SK-N-SH treated with all-trans-retinoic acid at 6 μM for 48 hours (cell line): ENCODE results near the gene LRBA.

Experiments used
- ATAC-seq: fragments of 200-7000 bp; cut with Tn5 transposase; 3 replicates; pipeline ENCODE4 v1.9.1; 2020; ENCODE audit warnings: mild to moderate bottlenecking, moderate library complexity
- BACH2 ChIP-seq: fragments of 250-450 bp; sonication (Bioruptor Pico); IDR thresholded peaks from 2 replicates; pipeline ENCODE4 v1.9.0; 2021; ENCODE audit warnings: mild to moderate bottlenecking, borderline replicate concordance
- ESRRG ChIP-seq: fragments of 250-450 bp; sonication (Bioruptor Pico); IDR thresholded peaks from 2 replicates; pipeline ENCODE4 v1.6.1; 2021; ENCODE audit warnings: mild to moderate bottlenecking
- GLIS3 ChIP-seq: fragments of 250-450 bp; sonication (Bioruptor Pico); IDR thresholded peaks from 2 replicates; pipeline ENCODE4 v1.5.0; 2020; ENCODE audit warnings: mild to moderate bottlenecking, moderate library complexity
- ISL1 ChIP-seq: fragments of 250-450 bp; sonication (Bioruptor Pico); IDR thresholded peaks from 2 replicates; pipeline ENCODE4 v2.1.2; 2022; ENCODE audit warnings: mild to moderate bottlenecking, moderate library complexity
- OSR1 ChIP-seq: fragments of 250-450 bp; sonication (Bioruptor Pico); IDR thresholded peaks from 2 replicates; pipeline ENCODE4 v1.8.0; 2022; ENCODE audit warnings: moderate library complexity, mild to moderate bottlenecking, inconsistent platforms
- PPARA ChIP-seq: fragments of 250-450 bp; sonication (Bioruptor Pico); IDR thresholded peaks from 2 replicates; pipeline ENCODE4 v1.5.0; 2020; ENCODE audit warnings: mild to moderate bottlenecking, borderline replicate concordance
- RARB ChIP-seq: fragments of 250-450 bp; sonication (Bioruptor Pico); IDR thresholded peaks from 2 replicates; pipeline ENCODE4 v1.8.0; 2021; ENCODE audit warnings: mild to moderate bottlenecking, moderate library complexity
- SNAI2 ChIP-seq: fragments of 250-450 bp; sonication (Bioruptor Pico); IDR thresholded peaks from 2 replicates; pipeline ENCODE4 v1.5.0; 2020; ENCODE audit warnings: mild to moderate bottlenecking, moderate library complexity
- TOX ChIP-seq: fragments of 250-450 bp; sonication (Bioruptor Pico); IDR thresholded peaks from 2 replicates; pipeline ENCODE4 v1.8.0; 2021; ENCODE audit warnings: mild to moderate bottlenecking, moderate library complexity, borderline replicate concordance
- ZFP3 ChIP-seq: fragments of 250-450 bp; sonication (Bioruptor Pico); IDR thresholded peaks from 2 replicates; pipeline ENCODE4 v1.5.0; 2020; ENCODE audit warnings: mild to moderate bottlenecking, moderate library complexity
- ZNF565 ChIP-seq: fragments of 450-650 bp; formaldehyde crosslinking; conservative IDR thresholded peaks from 2 replicates; pipeline ENCODE4 v1.5.0; 2020; ENCODE audit warnings: low read depth, mild to moderate bottlenecking, moderate library complexity
- ZNF70 ChIP-seq: fragments of 450-650 bp; formaldehyde crosslinking; IDR thresholded peaks from 2 replicates; pipeline ENCODE4 v1.5.0; 2020; ENCODE audit warnings: mild to moderate bottlenecking, moderate library complexity
- ZNF8 ChIP-seq: fragments of 450-650 bp; formaldehyde crosslinking; IDR thresholded peaks from 2 replicates; pipeline ENCODE4 v1.5.0; 2020; ENCODE audit warnings: mild to moderate bottlenecking, moderate library complexity
- TF ChIP-seq, protein P1 (sequence below): fragments of 250-450 bp; sonication (Bioruptor Pico); IDR thresholded peaks from 2 replicates; pipeline ENCODE4 v1.5.0; 2020; ENCODE audit warnings: mild to moderate bottlenecking, moderate library complexity
- TF ChIP-seq, protein P2 (sequence below): fragments of 250-450 bp; sonication (Bioruptor Pico); IDR thresholded peaks from 2 replicates; pipeline ENCODE4 v1.8.0; 2020; ENCODE audit warnings: mild to moderate bottlenecking, moderate library complexity, borderline replicate concordance
- TF ChIP-seq, protein P3 (sequence below): fragments of 250-450 bp; sonication (Bioruptor Pico); IDR thresholded peaks from 2 replicates; pipeline ENCODE4 v1.5.1; 2020; ENCODE audit warnings: low read depth, mild to moderate bottlenecking, moderate library complexity
- TF ChIP-seq, protein P4 (sequence below): fragments of 250-450 bp; sonication (Bioruptor Pico); IDR thresholded peaks from 2 replicates; pipeline ENCODE4 v1.5.1; 2021; ENCODE audit warnings: mild to moderate bottlenecking, moderate library complexity
- TF ChIP-seq, protein P5 (sequence below): fragments of 250-450 bp; sonication (Bioruptor Pico); IDR thresholded peaks from 2 replicates; pipeline ENCODE4 v1.8.0; 2021; ENCODE audit warnings: low read depth, mild to moderate bottlenecking, moderate library complexity, borderline replicate concordance

The LRBA gene

DNA sequence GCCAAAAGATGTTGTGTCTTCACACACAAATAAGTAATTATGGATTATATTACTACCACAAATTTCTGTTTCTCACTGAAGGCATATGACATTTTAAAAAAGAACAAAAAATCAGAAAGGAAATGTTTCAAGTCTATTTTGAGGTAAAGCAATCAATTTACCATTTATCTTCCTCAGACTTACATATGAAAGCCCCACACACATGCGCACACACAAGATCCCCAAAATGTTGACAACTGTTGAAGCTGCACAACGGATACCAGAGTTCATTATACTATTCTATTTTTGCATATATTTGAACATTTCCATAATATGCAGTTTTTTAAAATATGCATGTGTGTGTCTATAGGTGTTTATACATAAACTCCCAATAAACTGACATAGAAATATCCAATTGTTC, 2.7 kb downstream of the LRBA start:
- TF ChIP-seq, protein P1, sequence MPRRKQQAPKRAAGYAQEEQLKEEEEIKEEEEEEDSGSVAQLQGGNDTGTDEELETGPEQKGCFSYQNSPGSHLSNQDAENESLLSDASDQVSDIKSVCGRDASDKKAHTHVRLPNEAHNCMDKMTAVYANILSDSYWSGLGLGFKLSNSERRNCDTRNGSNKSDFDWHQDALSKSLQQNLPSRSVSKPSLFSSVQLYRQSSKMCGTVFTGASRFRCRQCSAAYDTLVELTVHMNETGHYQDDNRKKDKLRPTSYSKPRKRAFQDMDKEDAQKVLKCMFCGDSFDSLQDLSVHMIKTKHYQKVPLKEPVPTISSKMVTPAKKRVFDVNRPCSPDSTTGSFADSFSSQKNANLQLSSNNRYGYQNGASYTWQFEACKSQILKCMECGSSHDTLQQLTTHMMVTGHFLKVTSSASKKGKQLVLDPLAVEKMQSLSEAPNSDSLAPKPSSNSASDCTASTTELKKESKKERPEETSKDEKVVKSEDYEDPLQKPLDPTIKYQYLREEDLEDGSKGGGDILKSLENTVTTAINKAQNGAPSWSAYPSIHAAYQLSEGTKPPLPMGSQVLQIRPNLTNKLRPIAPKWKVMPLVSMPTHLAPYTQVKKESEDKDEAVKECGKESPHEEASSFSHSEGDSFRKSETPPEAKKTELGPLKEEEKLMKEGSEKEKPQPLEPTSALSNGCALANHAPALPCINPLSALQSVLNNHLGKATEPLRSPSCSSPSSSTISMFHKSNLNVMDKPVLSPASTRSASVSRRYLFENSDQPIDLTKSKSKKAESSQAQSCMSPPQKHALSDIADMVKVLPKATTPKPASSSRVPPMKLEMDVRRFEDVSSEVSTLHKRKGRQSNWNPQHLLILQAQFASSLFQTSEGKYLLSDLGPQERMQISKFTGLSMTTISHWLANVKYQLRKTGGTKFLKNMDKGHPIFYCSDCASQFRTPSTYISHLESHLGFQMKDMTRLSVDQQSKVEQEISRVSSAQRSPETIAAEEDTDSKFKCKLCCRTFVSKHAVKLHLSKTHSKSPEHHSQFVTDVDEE (CRISPR knock-in tag) = no peak
- no peak for TF ChIP-seq PPARA (CRISPR knock-in tag)
- TF ChIP-seq SNAI2 (CRISPR knock-in tag) = no peak
- TF ChIP-seq GLIS3 (CRISPR knock-in tag) = no peak
- TF ChIP-seq ISL1 (CRISPR knock-in tag) = no peak
- no peak for TF ChIP-seq ZNF565 (CRISPR knock-in tag)
- TF ChIP-seq ZNF70 (CRISPR knock-in tag) = no peak
- no peak for ATAC-seq

DNA sequence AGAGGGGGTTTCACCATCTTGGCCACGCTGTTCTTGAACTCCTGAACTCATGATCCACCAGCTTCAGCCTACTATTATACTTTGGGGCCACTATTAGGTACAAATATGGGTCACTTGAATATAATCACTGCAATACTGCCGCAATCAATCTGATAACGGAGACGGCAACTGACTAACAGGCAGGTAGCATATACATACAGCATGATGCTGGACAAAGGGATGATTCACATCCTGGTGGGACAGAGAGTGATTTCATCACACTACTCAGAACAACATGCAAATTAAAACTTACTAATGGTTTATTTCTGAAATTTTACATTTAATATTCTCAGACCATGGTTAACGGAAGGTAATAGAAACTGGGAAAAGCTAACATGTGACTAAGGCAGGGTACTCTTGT, 10.9 kb downstream of the LRBA start:
- no peak for TF ChIP-seq OSR1
- TF ChIP-seq GLIS3 (CRISPR knock-in tag) = no peak
- TF ChIP-seq ISL1 (CRISPR knock-in tag) = no peak
- no peak for TF ChIP-seq PPARA (CRISPR knock-in tag)
- no peak for TF ChIP-seq TOX (CRISPR knock-in tag)
- no peak for TF ChIP-seq ZNF8 (CRISPR knock-in tag)
- no peak for TF ChIP-seq ZFP3 (CRISPR knock-in tag)

DNA sequence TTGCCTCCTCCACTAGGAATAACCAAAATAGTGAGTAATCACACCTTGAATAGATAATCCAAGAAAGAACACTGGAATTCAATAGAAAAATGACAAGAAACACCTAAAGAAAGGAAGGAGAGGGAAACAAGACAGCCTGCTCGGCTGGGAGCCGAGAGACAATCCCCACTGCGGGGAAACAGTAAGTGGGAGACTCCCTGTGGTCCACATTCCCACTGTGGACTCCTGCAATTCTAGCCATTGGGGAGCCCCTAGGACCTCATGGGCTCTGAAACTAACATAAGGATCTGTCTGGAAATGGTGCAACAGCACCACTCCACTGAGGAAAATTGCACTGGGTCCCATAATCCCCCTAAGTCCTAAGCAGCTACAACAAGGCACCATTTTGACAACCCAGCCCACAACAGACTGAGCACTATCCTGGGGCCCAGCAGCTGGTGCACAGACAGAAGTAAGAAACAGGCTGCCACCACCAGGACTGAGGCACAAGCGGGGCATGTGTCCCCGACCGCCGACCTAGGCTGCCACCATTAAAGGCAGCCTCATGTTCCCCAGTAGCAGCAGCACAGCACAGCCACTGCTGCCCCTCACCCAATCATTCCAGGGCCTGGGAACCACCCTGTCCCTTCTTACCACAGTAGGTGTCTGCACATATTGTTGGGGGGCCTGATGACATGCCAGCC, 14.2 kb downstream of the LRBA start:
- no peak for TF ChIP-seq PPARA (CRISPR knock-in tag)
- TF ChIP-seq, protein P2, sequence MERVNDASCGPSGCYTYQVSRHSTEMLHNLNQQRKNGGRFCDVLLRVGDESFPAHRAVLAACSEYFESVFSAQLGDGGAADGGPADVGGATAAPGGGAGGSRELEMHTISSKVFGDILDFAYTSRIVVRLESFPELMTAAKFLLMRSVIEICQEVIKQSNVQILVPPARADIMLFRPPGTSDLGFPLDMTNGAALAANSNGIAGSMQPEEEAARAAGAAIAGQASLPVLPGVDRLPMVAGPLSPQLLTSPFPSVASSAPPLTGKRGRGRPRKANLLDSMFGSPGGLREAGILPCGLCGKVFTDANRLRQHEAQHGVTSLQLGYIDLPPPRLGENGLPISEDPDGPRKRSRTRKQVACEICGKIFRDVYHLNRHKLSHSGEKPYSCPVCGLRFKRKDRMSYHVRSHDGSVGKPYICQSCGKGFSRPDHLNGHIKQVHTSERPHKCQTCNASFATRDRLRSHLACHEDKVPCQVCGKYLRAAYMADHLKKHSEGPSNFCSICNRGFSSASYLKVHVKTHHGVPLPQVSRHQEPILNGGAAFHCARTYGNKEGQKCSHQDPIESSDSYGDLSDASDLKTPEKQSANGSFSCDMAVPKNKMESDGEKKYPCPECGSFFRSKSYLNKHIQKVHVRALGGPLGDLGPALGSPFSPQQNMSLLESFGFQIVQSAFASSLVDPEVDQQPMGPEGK = no peak
- no peak for TF ChIP-seq OSR1
- TF ChIP-seq GLIS3 (CRISPR knock-in tag) = no peak
- TF ChIP-seq BACH2 (CRISPR knock-in tag) = no peak
- no peak for TF ChIP-seq ZNF8 (CRISPR knock-in tag)
- TF ChIP-seq ISL1 (CRISPR knock-in tag) = no peak
- TF ChIP-seq RARB (CRISPR knock-in tag) = no peak
- no peak for TF ChIP-seq SNAI2 (CRISPR knock-in tag)
- TF ChIP-seq, protein P3, sequence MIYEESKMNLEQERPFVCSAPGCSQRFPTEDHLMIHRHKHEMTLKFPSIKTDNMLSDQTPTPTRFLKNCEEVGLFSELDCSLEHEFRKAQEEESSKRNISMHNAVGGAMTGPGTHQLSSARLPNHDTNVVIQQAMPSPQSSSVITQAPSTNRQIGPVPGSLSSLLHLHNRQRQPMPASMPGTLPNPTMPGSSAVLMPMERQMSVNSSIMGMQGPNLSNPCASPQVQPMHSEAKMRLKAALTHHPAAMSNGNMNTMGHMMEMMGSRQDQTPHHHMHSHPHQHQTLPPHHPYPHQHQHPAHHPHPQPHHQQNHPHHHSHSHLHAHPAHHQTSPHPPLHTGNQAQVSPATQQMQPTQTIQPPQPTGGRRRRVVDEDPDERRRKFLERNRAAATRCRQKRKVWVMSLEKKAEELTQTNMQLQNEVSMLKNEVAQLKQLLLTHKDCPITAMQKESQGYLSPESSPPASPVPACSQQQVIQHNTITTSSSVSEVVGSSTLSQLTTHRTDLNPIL (CRISPR knock-in tag) = no peak
- TF ChIP-seq, protein P4, sequence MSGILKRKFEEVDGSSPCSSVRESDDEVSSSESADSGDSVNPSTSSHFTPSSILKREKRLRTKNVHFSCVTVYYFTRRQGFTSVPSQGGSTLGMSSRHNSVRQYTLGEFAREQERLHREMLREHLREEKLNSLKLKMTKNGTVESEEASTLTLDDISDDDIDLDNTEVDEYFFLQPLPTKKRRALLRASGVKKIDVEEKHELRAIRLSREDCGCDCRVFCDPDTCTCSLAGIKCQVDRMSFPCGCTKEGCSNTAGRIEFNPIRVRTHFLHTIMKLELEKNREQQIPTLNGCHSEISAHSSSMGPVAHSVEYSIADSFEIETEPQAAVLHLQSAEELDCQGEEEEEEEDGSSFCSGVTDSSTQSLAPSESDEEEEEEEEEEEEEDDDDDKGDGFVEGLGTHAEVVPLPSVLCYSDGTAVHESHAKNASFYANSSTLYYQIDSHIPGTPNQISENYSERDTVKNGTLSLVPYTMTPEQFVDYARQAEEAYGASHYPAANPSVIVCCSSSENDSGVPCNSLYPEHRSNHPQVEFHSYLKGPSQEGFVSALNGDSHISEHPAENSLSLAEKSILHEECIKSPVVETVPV (CRISPR knock-in tag) = no peak
- no peak for TF ChIP-seq ZNF70 (CRISPR knock-in tag)
- no peak for ATAC-seq

More for the DNA sequence above, 10.9 kb downstream of the LRBA start:
- no peak for ATAC-seq

DNA sequence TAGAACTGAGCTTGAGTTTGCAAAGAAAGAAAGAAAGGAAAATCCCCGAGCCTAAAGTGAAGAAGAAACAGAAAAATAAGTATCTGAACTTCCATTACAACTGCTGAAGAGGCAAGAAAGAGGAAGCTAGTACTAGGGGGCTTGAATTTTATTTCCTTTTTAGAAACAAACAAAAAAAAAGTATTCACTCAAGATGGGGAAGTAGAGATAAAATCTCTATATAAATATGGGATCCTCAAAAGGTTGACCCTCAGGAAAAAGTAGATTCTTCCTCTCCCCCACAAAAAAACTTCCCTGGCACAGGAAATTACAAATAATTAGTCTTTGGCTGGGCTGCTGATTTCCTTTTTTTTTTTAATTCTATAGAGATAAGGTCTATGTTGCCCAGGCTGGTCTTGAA, 16.0 kb downstream of the LRBA start:
- ATAC-seq = no peak
- TF ChIP-seq ZNF565 (CRISPR knock-in tag) = no peak
- TF ChIP-seq, protein P4 (CRISPR knock-in tag) = no peak
- TF ChIP-seq, protein P3 (CRISPR knock-in tag) = no peak
- TF ChIP-seq, protein P5, sequence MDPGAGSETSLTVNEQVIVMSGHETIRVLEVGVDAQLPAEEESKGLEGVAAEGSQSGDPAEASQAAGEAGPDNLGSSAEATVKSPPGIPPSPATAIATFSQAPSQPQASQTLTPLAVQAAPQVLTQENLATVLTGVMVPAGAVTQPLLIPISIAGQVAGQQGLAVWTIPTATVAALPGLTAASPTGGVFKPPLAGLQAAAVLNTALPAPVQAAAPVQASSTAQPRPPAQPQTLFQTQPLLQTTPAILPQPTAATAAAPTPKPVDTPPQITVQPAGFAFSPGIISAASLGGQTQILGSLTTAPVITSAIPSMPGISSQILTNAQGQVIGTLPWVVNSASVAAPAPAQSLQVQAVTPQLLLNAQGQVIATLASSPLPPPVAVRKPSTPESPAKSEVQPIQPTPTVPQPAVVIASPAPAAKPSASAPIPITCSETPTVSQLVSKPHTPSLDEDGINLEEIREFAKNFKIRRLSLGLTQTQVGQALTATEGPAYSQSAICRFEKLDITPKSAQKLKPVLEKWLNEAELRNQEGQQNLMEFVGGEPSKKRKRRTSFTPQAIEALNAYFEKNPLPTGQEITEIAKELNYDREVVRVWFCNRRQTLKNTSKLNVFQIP (CRISPR knock-in tag) = no peak
- no peak for TF ChIP-seq ZNF70 (CRISPR knock-in tag)
- TF ChIP-seq ESRRG (CRISPR knock-in tag) = no peak
- TF ChIP-seq, protein P1 (CRISPR knock-in tag) = no peak
- TF ChIP-seq ZFP3 (CRISPR knock-in tag) = no peak
- no peak for TF ChIP-seq OSR1
- TF ChIP-seq ISL1 (CRISPR knock-in tag) = no peak
- TF ChIP-seq RARB (CRISPR knock-in tag) = no peak
